ENCODE measurements around the gene CIAO2B.
"Not testable (repeated sequence)": the region's sequence is repeated elsewhere in the genome, so short reads cannot be mapped to it uniquely, and the experiment has no call there.

Gene CIAO2B

GRCh38 chr16:66903544-66904427 is 30.4 kb downstream of the CIAO2B start:
- no peak for DNase-seq (ENCODE audit: low read depth)

- DNase-seq (ENCODE audit: low read depth) = no peak
Measured at GRCh38 chr16:66902648-66903543, 31.3 kb downstream of the CIAO2B start.

GRCh38 chr16:66901626-66902025 is 32.6 kb downstream of the CIAO2B start:
- DNase-seq (ENCODE audit: low read depth) = no peak

DNA sequence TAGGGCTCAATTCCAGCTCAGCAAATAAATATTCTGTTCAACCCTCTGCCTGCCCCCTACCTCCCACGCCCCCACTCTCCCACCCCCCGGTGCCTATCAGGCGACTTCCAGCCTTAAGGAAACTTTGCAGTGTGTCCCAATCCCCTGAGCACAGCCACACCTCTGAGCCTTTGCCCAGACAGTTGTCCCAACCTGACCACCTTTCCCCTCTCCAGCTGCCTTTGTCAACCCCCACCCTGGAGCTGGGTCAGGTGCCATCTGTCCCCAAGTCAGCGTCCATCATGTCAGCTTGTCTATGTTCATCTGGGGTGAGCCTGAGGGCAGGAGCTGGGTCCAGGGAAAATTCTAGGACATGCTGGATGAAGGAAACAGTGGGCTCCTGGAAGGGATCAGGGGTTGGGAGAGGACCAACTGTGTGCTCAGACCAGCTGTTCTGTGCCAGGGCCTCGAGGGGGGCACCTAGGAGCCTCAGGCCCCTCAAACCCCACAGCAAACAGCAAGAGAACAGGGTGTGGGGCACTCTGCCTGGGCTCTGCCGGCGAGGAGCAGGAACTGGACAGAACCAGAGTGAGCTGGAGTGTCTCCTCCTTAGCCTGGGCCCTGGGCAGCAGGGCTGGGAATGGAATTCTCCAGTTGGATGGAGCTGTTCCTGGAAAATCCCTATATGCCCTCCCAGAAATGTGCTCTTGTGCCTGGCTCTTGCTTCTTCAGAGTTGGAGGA is 33.3 kb downstream of the CIAO2B start:
- DNase-seq (ENCODE audit: low read depth) = no peak

DNA sequence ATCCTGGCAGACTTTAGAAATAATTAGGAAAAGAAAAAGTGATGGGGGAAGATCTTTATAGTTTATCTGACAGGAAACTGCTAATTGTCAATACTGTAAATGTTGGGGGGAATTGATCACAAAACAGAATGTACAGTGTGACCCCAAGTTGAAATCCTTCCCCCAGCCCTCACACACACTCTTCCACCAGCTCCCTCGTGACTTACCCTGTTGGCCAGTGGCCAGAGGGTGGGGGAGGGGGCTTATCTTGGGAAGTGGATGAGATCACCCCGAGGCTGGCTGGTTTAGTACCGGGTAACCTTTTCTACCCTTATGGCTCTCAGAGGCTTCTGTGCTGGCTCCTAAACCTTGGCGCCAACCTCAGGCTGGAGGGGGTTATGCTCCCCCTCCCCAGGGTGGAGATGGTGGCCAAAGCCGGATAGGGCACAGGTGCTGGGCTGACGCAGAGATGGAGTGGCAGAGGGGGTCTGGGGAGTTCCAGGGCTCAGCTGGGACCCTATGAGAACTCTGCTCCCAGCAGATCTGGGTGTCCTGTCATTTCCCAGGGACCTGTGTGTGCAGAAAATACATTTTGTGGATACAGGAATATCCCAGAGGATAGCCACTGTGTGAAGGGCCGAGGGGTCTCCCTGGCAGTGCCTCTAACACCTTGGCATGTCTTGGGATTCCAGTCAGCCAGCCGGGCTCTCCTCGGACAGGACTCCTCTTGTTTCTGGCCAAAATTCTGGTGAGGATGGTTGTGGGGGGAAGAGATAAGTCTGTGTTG is 34.1 kb downstream of the CIAO2B start:
- no peak for DNase-seq (ENCODE audit: low read depth)

DNA sequence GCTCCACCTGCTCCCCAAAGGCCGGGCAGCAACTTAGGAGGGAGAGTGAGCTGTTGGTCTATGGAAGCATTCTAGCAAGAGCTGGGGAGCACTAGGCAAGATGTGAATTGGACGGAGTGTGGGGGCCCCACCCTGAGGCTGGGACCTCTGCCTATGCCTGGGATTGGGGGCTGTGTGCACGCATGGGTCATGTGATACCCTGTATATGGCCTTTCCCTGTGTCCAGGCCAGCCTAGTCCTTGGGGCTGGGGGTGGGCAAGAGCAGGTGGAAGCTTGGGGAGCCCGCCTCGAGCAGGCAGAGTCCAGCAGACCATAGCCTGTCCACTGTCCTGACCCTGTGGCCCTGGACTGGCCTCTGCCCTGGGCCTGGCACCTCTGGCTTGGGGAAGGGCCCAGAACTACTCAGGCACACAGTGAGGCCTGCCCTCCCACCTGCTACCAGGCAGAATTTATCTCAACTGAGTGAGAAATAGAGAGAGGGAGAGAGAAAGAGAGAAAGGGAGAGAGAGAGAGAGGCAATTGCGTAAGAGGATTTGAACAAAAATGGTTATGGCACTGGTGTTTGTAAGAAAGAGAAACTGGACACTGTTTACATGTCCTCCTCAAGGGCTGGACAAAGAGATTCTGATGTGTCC is 34.8 kb downstream of the CIAO2B start:
- DNase-seq (ENCODE audit: low read depth) = peak; percentile 79

- DNase-seq (ENCODE audit: low read depth) = no peak
Measured at GRCh38 chr16:66898933-66899309, 35.3 kb downstream of the CIAO2B start.

GRCh38 chr16:66898207-66898606 is 36.0 kb downstream of the CIAO2B start:
- peak; percentile 46 for DNase-seq (ENCODE audit: low read depth)

GRCh38 chr16:66896682-66897081 is 37.5 kb downstream of the CIAO2B start:
- not testable (repeated sequence) for DNase-seq (ENCODE audit: low read depth)

DNA sequence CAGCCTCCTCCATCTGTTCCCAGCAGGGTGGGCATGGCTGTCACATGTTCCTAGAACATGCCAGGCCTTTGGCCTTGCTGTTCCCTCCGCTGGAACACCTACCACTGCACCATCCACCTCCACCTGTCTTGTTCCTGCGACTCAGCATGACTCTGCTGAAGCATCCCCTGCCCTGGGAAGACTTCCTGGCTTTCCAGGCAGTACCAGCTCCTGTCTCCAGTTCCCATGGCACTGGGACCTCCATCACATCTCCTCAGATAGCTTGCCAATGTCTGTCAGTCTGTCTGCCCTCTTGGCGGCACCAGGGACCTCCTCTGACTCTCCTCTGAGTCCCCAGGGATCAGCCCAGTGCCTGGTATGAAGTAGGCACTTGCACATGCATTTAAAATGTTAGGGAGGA is 38.2 kb downstream of the CIAO2B start:
- DNase-seq (ENCODE audit: low read depth) = no peak

DNA sequence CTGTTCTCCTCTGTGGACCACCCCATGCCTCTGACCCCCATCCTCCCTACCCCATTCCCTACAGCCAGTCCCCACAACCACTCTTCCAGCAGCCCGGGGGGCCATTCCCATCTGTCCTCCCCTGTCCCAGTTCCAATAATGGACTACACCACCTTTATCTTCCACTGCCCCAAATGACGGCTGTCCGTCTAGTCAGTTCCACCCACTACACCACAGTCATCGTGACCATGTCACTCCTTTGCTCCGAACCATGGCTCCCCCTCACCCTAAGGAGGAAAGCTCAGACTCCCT is 38.6 kb downstream of the CIAO2B start:
- DNase-seq (ENCODE audit: low read depth) = no peak

GRCh38 chr16:66894948-66895688 is 39.1 kb downstream of the CIAO2B start:
- peak; percentile 64 for DNase-seq (ENCODE audit: low read depth)

DNA sequence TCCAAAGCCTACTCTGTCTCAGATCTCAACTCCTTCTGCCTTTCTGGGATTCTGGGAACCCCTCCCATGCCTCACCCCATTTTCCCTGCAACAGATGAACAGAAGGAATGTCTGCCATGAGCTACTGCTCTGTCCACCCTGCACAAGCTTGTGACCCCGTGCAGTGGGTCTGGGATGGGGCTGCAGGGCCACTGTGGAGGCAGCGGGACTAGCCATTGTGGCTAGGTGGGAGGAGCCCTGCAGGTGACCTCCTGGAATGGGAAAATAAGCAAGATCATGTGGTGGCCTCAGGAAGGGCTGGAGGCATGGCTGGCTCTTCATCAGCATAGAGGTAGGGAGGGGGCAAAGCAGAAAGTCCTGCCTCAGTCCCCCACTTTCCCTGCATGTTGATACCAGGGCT is 40.1 kb downstream of the CIAO2B start:
- no peak for DNase-seq (ENCODE audit: low read depth)

- DNase-seq (ENCODE audit: low read depth) = no peak
Measured at GRCh38 chr16:66891797-66892196, 42.4 kb downstream of the CIAO2B start.

DNA sequence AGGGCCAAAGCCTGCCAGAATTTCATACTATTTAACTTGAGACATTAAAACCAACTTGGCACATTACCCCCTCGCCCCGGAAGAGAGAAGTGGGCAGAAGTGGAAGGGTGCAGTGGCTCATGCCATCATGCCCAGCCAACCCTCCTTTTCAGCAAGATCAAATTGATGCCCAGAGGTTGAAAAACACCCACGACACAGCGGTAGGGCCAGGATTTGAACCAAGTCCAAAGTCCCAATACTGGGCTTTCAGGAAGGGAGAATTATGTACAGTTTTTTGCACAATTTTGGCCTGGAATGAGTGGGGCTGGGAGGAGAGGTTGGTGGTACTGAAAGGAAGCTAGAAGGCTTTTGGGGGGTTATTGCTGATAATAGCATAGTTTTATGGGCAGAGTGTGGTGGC is 42.8 kb downstream of the CIAO2B start:
- DNase-seq (ENCODE audit: low read depth) = no peak

DNA sequence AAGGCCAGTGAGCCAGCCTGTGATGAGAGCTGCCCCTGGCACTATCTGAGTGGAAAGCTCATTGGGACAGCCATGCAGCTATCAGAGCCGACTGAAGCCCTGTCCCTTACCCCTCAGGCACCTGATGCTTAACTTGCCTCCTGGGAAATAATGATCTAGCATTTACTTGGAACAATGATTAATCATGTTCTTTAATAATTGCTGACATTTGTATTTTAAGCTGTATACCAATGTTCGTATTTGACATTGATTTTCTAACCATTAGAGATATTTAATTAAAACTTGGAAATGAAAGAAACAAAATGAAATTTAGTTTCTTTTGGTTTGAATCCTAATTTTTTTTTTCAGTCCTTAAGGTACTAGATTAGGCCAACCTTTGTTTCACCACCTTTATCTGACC is 43.4 kb downstream of the CIAO2B start:
- no peak for DNase-seq (ENCODE audit: low read depth)

GRCh38 chr16:66889622-66890021 is 44.6 kb downstream of the CIAO2B start:
- no peak for DNase-seq (ENCODE audit: low read depth)

DNA sequence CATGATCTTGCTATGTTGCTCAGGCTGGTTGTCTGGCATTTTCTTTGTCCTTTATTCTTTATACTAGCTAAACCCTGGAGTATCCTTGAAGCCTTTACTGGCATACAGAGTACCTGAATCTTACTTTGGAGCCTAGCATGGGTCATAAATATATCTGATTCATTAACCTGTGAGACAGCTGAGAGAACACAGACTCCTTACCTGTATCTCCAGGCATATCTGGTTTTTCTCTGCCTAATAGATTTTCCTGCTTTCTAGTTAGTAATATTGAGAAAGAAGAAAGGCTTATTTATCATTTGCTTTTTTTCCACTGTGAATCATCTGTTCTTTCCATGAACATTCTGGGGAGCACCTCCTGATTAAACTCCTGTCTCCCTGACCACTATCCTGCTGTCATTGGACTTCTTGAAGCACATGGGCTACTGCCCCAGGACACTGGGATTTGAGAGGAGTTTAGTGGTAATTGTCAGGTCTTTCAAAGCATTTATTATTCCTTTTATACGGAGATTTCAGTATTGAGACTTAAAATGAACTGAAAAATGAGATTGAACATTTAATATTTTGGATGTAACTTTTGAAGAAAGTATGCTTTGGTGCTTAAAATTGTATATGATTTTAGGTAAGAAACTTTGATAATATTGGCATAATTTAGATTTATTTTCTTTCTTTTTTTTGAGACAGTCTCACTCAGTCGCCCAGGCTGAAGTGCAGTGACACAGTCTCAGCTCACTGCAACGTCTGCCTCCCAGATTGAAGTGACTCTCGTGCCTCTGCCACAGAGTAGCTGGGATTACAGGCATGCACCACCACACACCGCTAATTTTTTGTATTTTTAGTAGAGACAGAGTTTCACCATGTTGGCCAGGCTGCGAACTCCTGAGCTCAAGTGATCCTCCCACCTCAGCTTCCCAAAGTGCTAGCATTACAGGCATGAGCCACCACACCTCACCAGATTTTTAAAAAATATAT is 45.3 kb downstream of the CIAO2B start:
- DNase-seq (ENCODE audit: low read depth) = no peak

DNA sequence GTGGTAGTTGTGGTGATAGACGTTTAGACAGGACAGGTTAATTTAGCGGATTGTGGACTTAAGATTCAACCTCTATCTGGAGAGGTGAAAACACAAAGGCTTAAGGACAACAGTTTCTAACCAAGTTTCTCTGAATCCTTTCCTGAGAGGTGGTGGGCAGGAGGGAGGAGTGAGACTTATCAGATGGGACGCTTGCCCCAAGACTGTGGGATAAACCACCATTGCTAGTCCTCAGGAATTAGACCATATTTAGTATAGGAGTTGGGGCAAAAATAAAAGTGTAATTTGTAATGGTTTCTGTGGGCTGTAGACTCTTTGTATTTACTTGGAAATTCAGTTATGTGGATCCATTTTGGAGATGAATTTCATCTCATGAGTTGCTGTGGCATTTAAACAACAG is 47.3 kb downstream of the CIAO2B start:
- DNase-seq (ENCODE audit: low read depth) = no peak
